HCT116 (cell line): Measurements from ENCODE around the gene NARS2. TPM values are rescaled to one million over a fixed set of nuclear protein-coding genes. Genes with fewer than 3 reads are reported as not detected.

Experiments
- ATAC-seq: fragments of 200-7000 bp; cut with Tn5 transposase; 2 replicates; pipeline ENCODE4 v1.9.1; 2020; ENCODE audit warnings: mild to moderate bottlenecking, moderate library complexity
- BruUV-seq: library from RNA; stranded (reverse); fragments of 400-500 nt; replicated peaks from 2 replicates; lab custom pipeline; 2021; lab: Mats Ljungman, UMichigan
- CTCF ChIA-PET: fragments of 300-600 bp; sonication (Branson Sonifier 250); formaldehyde crosslinking; loops from one replicate; lab custom pipeline; 2021; ENCODE audit warnings: antibody characterized with exemption; lab: Charles Lee
- POLR2A ChIA-PET: fragments of 300-600, 350-600 bp; sonication (Branson Sonifier 250); formaldehyde crosslinking; loops from one replicate; lab custom pipeline; 2021; ENCODE audit warnings: antibody characterized with exemption; lab: Charles Lee
- RAD21 ChIA-PET, 2 experiments: fragments of 300-600 bp; sonication (Branson Sonifier 250); formaldehyde crosslinking; loops; one replicate each; lab custom pipeline; 2023; ENCODE audit warnings: low total read pairs in 2 of 2; ENCODE audit not compliant: uncharacterized antibody in 2 of 2, unreplicated experiment in 2 of 2, low non-redundant PET in 1 of 2; lab: Charles Lee
- DNase-seq: peaks from one replicate; pipeline ENCODE4 v3.0.0-alpha.2; 2010; ENCODE audit warnings: low read depth, low spot score
- H2AFZ ChIP-seq: fragments of 200-600 bp; shearing (Covaris generic), sonication (generic); 2 replicates; pipeline ENCODE4 v1.6.1; 2017; ENCODE audit warnings: low read depth, mixed run types, mixed read lengths, antibody characterized with exemption, low read length; ENCODE audit not compliant: poor library complexity, severe bottlenecking
- H3K27ac ChIP-seq: 2 replicates; pipeline ENCODE4 v1.5.1; 2012; ENCODE audit warnings: low read depth, low read length
- H3K27me3 ChIP-seq: fragments of 200-600 bp; sonication (generic); 2 replicates; pipeline ENCODE4 v1.6.1; 2016; ENCODE audit warnings: mixed run types, low read length, mixed read lengths; ENCODE audit not compliant: insufficient read depth
- H3K36me3 ChIP-seq, 2 experiments: fragments of 200-500 bp in 1 of 2; fragments of 200-600 bp in 1 of 2; sonication (Bioruptor generic) in 1 of 2; sonication (generic) in 1 of 2; 2 replicates each; pipeline versions ENCODE4 v1.5.1 to v1.6.1; 2014 to 2016; ENCODE audit warnings: low read length in 2 of 2, inconsistent platforms in 1 of 2, mixed read lengths in 1 of 2, mixed run types in 1 of 2; ENCODE audit not compliant: insufficient read depth in 2 of 2, control insufficient read depth in 1 of 2
- H3K4me1 ChIP-seq, 2 experiments: fragments of 200-600 bp in 1 of 2; sonication (generic) in 1 of 2; 2 replicates each; pipeline versions ENCODE4 v1.5.1 to v1.6.1; 2012 to 2017; ENCODE audit warnings: low read length in 2 of 2, inconsistent platforms in 1 of 2, mild to moderate bottlenecking in 1 of 2, mixed read lengths in 1 of 2, mixed run types in 1 of 2, moderate library complexity in 1 of 2; ENCODE audit not compliant: insufficient read depth in 2 of 2, control insufficient read depth in 1 of 2
- H3K4me2 ChIP-seq: fragments of 200-600 bp; sonication (generic); 2 replicates; pipeline ENCODE4 v1.6.1; 2017; ENCODE audit warnings: mixed run types, low read length, mixed read lengths
- H3K4me3 ChIP-seq, 2 experiments: fragments of 200-600 bp in 1 of 2; sonication (generic) in 1 of 2; replicated peaks in 1 of 2; 2 replicates each; pipeline ENCODE4 v1.5.1; 2011 to 2016; ENCODE audit warnings: low read length in 2 of 2, control low read depth in 1 of 2, low read depth in 1 of 2, mild to moderate bottlenecking in 1 of 2, mixed read lengths in 1 of 2, mixed run types in 1 of 2
- H3K79me2 ChIP-seq: fragments of 200-600 bp; sonication (generic); 2 replicates; pipeline ENCODE4 v1.6.1; 2017; ENCODE audit warnings: mild to moderate bottlenecking, mixed run types, low read length, moderate library complexity, mixed read lengths; ENCODE audit not compliant: insufficient read depth
- H3K9ac ChIP-seq: fragments of 200-600 bp; sonication (generic); 2 replicates; pipeline ENCODE4 v1.6.1; 2016; ENCODE audit warnings: low read length, mixed read lengths
- H3K9me2 ChIP-seq: fragments of 200-600 bp; sonication (generic), shearing (Covaris generic); 2 replicates; pipeline ENCODE4 v1.6.1; 2017; ENCODE audit warnings: mixed run types, mild to moderate bottlenecking, moderate library complexity; ENCODE audit not compliant: insufficient read depth
- H3K9me3 ChIP-seq, 2 experiments: fragments of 200-500 bp in 1 of 2; fragments of 200-600 bp in 1 of 2; sonication (Bioruptor generic) in 1 of 2; sonication (generic) in 1 of 2; 2 replicates each; pipeline ENCODE4 v1.6.1; 2014 to 2017; ENCODE audit warnings: low read length in 2 of 2, mixed read lengths in 2 of 2, inconsistent platforms in 1 of 2, low read depth in 1 of 2, mild to moderate bottlenecking in 1 of 2, mixed run types in 1 of 2, moderate library complexity in 1 of 2; ENCODE audit not compliant: control insufficient read depth in 1 of 2, insufficient read depth in 1 of 2
- H4K20me1 ChIP-seq: fragments of 200-600 bp; sonication (generic), shearing (Covaris generic); 2 replicates; pipeline ENCODE4 v1.6.1; 2017; ENCODE audit warnings: mixed run types, mild to moderate bottlenecking, moderate library complexity; ENCODE audit not compliant: insufficient read depth
- CBX3 ChIP-seq: IDR thresholded peaks from 2 replicates; pipeline ENCODE4 v1.6.1; 2012; ENCODE audit warnings: low read depth
- CEBPB ChIP-seq: IDR thresholded peaks from 2 replicates; pipeline ENCODE4 v1.6.1; 2012; ENCODE audit warnings: low read depth
- EGR1 ChIP-seq: IDR thresholded peaks from 2 replicates; pipeline ENCODE4 v1.6.1; 2012; ENCODE audit warnings: low read depth
- ELF1 ChIP-seq: IDR thresholded peaks from 2 replicates; pipeline ENCODE4 v1.6.1; 2012; ENCODE audit warnings: low read depth, borderline replicate concordance
- EZH2 ChIP-seq: fragments of 200-600 bp; sonication (generic); IDR thresholded peaks from 2 replicates; pipeline ENCODE4 v1.6.1; 2017; ENCODE audit warnings: antibody characterized with exemption, mixed run types
- EZH2phosphoT487 ChIP-seq: fragments of 200-600 bp; IDR thresholded peaks from 2 replicates; pipeline ENCODE4 v1.6.1; 2018; ENCODE audit warnings: antibody characterized with exemption, borderline replicate concordance
- FOSL1 ChIP-seq: IDR thresholded peaks from 2 replicates; pipeline ENCODE4 v1.6.1; 2012; ENCODE audit warnings: low read depth
- JUND ChIP-seq: IDR thresholded peaks from 2 replicates; pipeline ENCODE4 v1.6.1; 2012
- POLR2A ChIP-seq: IDR thresholded peaks from 2 replicates; pipeline ENCODE4 v1.7.0; 2011; ENCODE audit warnings: borderline replicate concordance; ENCODE audit not compliant: insufficient read depth, insufficient read length; ENCODE audit errors: extremely low read depth
- RAD21 ChIP-seq: IDR thresholded peaks from 2 replicates; pipeline ENCODE4 v1.6.1; 2012; ENCODE audit warnings: low read depth, mild to moderate bottlenecking
- SIN3A ChIP-seq: IDR thresholded peaks from 2 replicates; pipeline ENCODE4 v1.6.1; 2012; ENCODE audit warnings: low read depth
- SP1 ChIP-seq: IDR thresholded peaks from 2 replicates; pipeline ENCODE4 v1.6.1; 2012; ENCODE audit warnings: low read depth
- TCF7L2 ChIP-seq: IDR thresholded peaks from 2 replicates; pipeline ENCODE4 v1.7.0; 2011; ENCODE audit warnings: borderline replicate concordance, inconsistent platforms; ENCODE audit not compliant: insufficient read depth, insufficient read length; ENCODE audit errors: extremely low read depth
- YY1 ChIP-seq: IDR thresholded peaks from 2 replicates; pipeline ENCODE4 v1.6.1; 2011; ENCODE audit warnings: low read length, low read depth, moderate library complexity, mild to moderate bottlenecking; ENCODE audit not compliant: insufficient replicate concordance; ENCODE audit errors: extremely low read depth
- ZFX ChIP-seq: fragments of 450-650 bp; IDR thresholded peaks from 2 replicates; pipeline ENCODE4 v1.6.1; 2017
- ZNF274 ChIP-seq: fragments of 200-500 bp; sonication (Bioruptor generic); IDR thresholded peaks from 2 replicates; pipeline ENCODE4 v1.6.1; 2014; ENCODE audit warnings: mild to moderate bottlenecking, low read depth, low read length, inconsistent platforms
- intact Hi-C: fragments of 100-400 bp; cut with micrococcal nuclease; formaldehyde crosslinking; loops from 2 replicates; pipeline ENCODE4 v1.10.0; 2022
- total RNA-seq: library from RNA; stranded (reverse); gene quantifications from one replicate; pipeline ENCODE4 v1.2.1, GENCODE V29; 2021; ENCODE audit not compliant: unreplicated experiment
- TF ChIP-seq, protein P1 (sequence below), 3 experiments: fragments of 200-600 bp in 1 of 3; sonication (generic) in 1 of 3; IDR thresholded peaks in 2 of 3; conservative IDR thresholded peaks in 1 of 3; 2 replicates each; pipeline ENCODE4 v1.5.1; 2012 to 2017; ENCODE audit warnings: low read depth in 2 of 3, low read length in 2 of 3, antibody characterized with exemption in 1 of 3, borderline replicate concordance in 1 of 3, control low read depth in 1 of 3, mild to moderate bottlenecking in 1 of 3, mixed read lengths in 1 of 3, mixed run types in 1 of 3, moderate library complexity in 1 of 3; ENCODE audit not compliant: insufficient read depth in 1 of 3
- TF ChIP-seq, protein P2 (sequence below): IDR thresholded peaks from 2 replicates; pipeline ENCODE4 v1.6.1; 2012
- TF ChIP-seq, protein P3 (sequence below): IDR thresholded peaks from 2 replicates; pipeline ENCODE4 v1.6.1; 2011; ENCODE audit warnings: mild to moderate bottlenecking, low read length, moderate library complexity; ENCODE audit not compliant: insufficient replicate concordance; ENCODE audit errors: extremely low read depth

The NARS2 gene
- total RNA-seq, 1 experiment from 2014 or later: 26.0 TPM

DNA sequence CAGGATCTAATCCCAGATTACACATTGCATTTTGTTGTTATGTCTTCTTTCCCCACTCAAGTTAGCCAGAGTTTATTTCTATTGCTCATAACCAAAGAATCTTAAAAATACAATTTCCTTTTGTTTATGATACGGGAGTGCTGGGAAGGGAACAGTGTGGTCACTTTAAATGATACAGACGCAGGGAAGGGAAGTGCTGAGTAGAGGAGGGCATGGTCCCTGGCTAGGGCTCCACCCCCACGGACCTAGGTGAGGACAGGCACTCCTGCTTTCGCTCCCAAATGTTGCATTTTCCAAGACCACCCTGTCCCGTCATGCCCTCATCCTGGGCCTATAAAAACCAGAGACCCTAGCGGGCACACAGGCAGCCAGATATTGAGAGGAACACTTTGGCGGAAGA lies 30.6 kb upstream of the NARS2 start (continued):
- TF ChIP-seq POLR2A: no peak
- TF ChIP-seq, protein P1, sequence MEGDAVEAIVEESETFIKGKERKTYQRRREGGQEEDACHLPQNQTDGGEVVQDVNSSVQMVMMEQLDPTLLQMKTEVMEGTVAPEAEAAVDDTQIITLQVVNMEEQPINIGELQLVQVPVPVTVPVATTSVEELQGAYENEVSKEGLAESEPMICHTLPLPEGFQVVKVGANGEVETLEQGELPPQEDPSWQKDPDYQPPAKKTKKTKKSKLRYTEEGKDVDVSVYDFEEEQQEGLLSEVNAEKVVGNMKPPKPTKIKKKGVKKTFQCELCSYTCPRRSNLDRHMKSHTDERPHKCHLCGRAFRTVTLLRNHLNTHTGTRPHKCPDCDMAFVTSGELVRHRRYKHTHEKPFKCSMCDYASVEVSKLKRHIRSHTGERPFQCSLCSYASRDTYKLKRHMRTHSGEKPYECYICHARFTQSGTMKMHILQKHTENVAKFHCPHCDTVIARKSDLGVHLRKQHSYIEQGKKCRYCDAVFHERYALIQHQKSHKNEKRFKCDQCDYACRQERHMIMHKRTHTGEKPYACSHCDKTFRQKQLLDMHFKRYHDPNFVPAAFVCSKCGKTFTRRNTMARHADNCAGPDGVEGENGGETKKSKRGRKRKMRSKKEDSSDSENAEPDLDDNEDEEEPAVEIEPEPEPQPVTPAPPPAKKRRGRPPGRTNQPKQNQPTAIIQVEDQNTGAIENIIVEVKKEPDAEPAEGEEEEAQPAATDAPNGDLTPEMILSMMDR (IDR thresholded peaks at IDR 0.05 in 2 of 3, conservative IDR thresholded peaks at IDR 0.05 in 1 of 3; ENCODE audit: borderline replicate concordance in 1 of 3, insufficient read depth in 1 of 3, low read depth in 2 of 3, low read length in 2 of 3): no peak
- TF ChIP-seq CEBPB: no peak
- no peak for TF ChIP-seq EZH2
- no peak for TF ChIP-seq YY1
- no peak for TF ChIP-seq JUND
- TF ChIP-seq, protein P2, sequence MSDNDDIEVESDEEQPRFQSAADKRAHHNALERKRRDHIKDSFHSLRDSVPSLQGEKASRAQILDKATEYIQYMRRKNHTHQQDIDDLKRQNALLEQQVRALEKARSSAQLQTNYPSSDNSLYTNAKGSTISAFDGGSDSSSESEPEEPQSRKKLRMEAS: no peak

DNA sequence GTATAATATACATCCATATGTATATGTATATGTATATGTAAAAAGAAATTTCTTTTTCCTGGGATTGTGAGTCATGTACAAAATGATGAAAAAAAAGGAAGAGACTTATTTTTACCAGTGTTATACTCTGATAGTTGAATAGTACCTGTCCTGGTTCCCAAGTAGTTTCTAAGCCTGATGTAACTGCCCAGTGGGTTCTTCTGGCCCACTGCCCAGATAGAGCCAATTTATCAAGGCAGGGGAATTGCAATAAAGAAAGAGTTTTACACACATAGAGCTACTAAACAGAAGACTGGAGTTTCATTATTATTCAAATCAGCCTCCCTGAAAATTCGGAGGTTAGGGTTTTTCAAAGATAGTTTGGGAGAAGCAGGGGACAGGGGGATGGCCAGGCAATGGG lies 29.1 kb upstream of the NARS2 start:
- H3K4me1 ChIP-seq: no peaks in the 10 kb centered on the region
- no peak for DNase-seq
- no peaks in the 10 kb centered on the region for H3K9me3 ChIP-seq
- no peak overlapping the region for H3K4me3 ChIP-seq
- H2AFZ ChIP-seq: no peak overlapping the region
- H3K27ac ChIP-seq: no peak overlapping the region
- no peaks in the 10 kb centered on the region for H3K36me3 ChIP-seq
- no peaks in the 10 kb centered on the region for H3K9me2 ChIP-seq
- ChIA-PET POLR2A (no interaction called here), RAD21 (no interaction called here), CTCF (no interaction called here)
- H3K4me2 ChIP-seq: no peak overlapping the region
- intact Hi-C loops: no loop called here
- BruUV-seq: no TSS peak
- H4K20me1 ChIP-seq: no peaks in the 10 kb centered on the region
- no peak for ATAC-seq
- H3K27me3 ChIP-seq: peaks cover 9% of the 10 kb centered on the region; the same call in 1 of the 2 replicates
- H3K9ac ChIP-seq: no peak overlapping the region
- H3K79me2 ChIP-seq: no peaks in the 10 kb centered on the region
- TF ChIP-seq EZH2phosphoT487: no peak
- TF ChIP-seq, protein P2: no peak
- TF ChIP-seq CEBPB: no peak
- TF ChIP-seq YY1: no peak
- no peak for TF ChIP-seq SP1
- no peak for TF ChIP-seq EZH2
- no peak for TF ChIP-seq TCF7L2
- TF ChIP-seq EGR1: no peak
- no peak for TF ChIP-seq FOSL1
- no peak for TF ChIP-seq RAD21
- TF ChIP-seq, protein P1 (IDR thresholded peaks at IDR 0.05 in 2 of 3, conservative IDR thresholded peaks at IDR 0.05 in 1 of 3; ENCODE audit: borderline replicate concordance in 1 of 3, insufficient read depth in 1 of 3, low read depth in 2 of 3, low read length in 2 of 3): no peak
- TF ChIP-seq, protein P3, sequence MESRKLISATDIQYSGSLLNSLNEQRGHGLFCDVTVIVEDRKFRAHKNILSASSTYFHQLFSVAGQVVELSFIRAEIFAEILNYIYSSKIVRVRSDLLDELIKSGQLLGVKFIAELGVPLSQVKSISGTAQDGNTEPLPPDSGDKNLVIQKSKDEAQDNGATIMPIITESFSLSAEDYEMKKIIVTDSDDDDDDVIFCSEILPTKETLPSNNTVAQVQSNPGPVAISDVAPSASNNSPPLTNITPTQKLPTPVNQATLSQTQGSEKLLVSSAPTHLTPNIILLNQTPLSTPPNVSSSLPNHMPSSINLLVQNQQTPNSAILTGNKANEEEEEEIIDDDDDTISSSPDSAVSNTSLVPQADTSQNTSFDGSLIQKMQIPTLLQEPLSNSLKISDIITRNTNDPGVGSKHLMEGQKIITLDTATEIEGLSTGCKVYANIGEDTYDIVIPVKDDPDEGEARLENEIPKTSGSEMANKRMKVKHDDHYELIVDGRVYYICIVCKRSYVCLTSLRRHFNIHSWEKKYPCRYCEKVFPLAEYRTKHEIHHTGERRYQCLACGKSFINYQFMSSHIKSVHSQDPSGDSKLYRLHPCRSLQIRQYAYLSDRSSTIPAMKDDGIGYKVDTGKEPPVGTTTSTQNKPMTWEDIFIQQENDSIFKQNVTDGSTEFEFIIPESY: no peak
- no peak for TF ChIP-seq CBX3
- TF ChIP-seq POLR2A: no peak
- no peak for TF ChIP-seq ZFX
- TF ChIP-seq ELF1: no peak
- TF ChIP-seq JUND: no peak
- TF ChIP-seq ZNF274: no peak
- no peak for TF ChIP-seq SIN3A
